RWPE1 (cell line): ENCODE data around the gene GABRG3.
"Not testable (repeated sequence)": the region's sequence is repeated elsewhere in the genome, so short reads cannot be mapped to it uniquely, and the experiment has no call there.

Source experiments
- CTCF ChIA-PET: fragments of 350-600 bp; sonication (Branson Sonifier 250); formaldehyde crosslinking; extraction: SDS; loops from one replicate; lab custom pipeline; 2021; lab: Yijun Ruan, JAX
- POLR2A ChIA-PET: fragments of 400-600 bp; formaldehyde crosslinking; extraction: SDS; loops from one replicate; lab custom pipeline; 2020; ENCODE audit warnings: antibody characterized with exemption; ENCODE audit not compliant: low non-redundant PET; lab: Yijun Ruan, JAX
- DNase-seq: peaks from one replicate; pipeline ENCODE4 v3.0.0; 2012; ENCODE audit warnings: low spot score
- H3K27ac ChIP-seq: fragments of 450-650 bp; 2 replicates; pipeline ENCODE4 v1.5.1; 2017
- CTCF ChIP-seq: fragments of 450-650 bp; conservative IDR thresholded peaks from 2 replicates; pipeline ENCODE4 v1.5.1; 2017; ENCODE audit warnings: low read depth, mild to moderate bottlenecking

GABRG3 gene

GRCh38 chr15:27172821-27173220 lies 201.8 kb downstream of the GABRG3 start:
- CTCF ChIA-PET: no interaction called here

GRCh38 chr15:27175472-27176153 lies 204.6 kb downstream of the GABRG3 start:
- CTCF ChIA-PET: no interaction called here
- H3K27ac ChIP-seq: no peak overlapping the region
- TF ChIP-seq CTCF: no peak
- no peak for DNase-seq
- POLR2A ChIA-PET: no interaction called here

More at GRCh38 chr15:27172821-27173220, 201.8 kb downstream of the GABRG3 start:
- H3K27ac ChIP-seq: no peak overlapping the region
- DNase-seq: no peak
- no peak for TF ChIP-seq CTCF
- POLR2A ChIA-PET: no interaction called here

GRCh38 chr15:27176785-27177406 lies 205.9 kb downstream of the GABRG3 start:
- ChIA-PET POLR2A (no interaction called here), CTCF (no interaction called here)

GRCh38 chr15:27179789-27180188 lies 208.8 kb downstream of the GABRG3 start:
- ChIA-PET CTCF (interaction anchor here (0.6 kb wide), 1 partner anchor 249 kb away, joined by 3 read pairs; no protein-coding TSS in a partner anchor), POLR2A (no interaction called here)

More at GRCh38 chr15:27176785-27177406, 205.9 kb downstream of the GABRG3 start:
- H3K27ac ChIP-seq: no peak overlapping the region
- DNase-seq: no peak
- TF ChIP-seq CTCF: no peak

GRCh38 chr15:27182561-27183110 lies 211.7 kb downstream of the GABRG3 start:
- no peak for TF ChIP-seq CTCF
- POLR2A ChIA-PET: no interaction called here
- CTCF ChIA-PET: no interaction called here
- H3K27ac ChIP-seq: no peak overlapping the region
- no peak for DNase-seq

More at GRCh38 chr15:27179789-27180188, 208.8 kb downstream of the GABRG3 start:
- TF ChIP-seq CTCF: no peak
- no peak overlapping the region for H3K27ac ChIP-seq
- no peak for DNase-seq

GRCh38 chr15:27183201-27183600 lies 212.2 kb downstream of the GABRG3 start:
- no peak overlapping the region for H3K27ac ChIP-seq
- ChIA-PET POLR2A (no interaction called here), CTCF (no interaction called here)
- DNase-seq: no peak
- TF ChIP-seq CTCF: no peak

- POLR2A ChIA-PET, CTCF ChIA-PET, DNase-seq, H3K27ac ChIP-seq: not testable (repeated sequence)
Measured at GRCh38 chr15:27191515-27191914, 220.5 kb downstream of the GABRG3 start.
